T-helper 2 cell treated with Interferon-gamma antibody and Interleukin-4, amounts not matched to agents 5 μg/mL and 100 μg/mL, for 36 hours (primary cell): ENCODE measurements around the gene PFKP.

ENCODE experiments used
- DNase-seq: peaks from one replicate; pipeline ENCODE4 v3.0.0; 2021; ENCODE audit warnings: low spot score
- H3K27ac Mint-ChIP-seq: one replicate; pipeline ENCODE4 v1.8.0; 2021; ENCODE audit warnings: mild to moderate bottlenecking, mixed read lengths
- H3K27me3 Mint-ChIP-seq: one replicate; pipeline ENCODE4 v1.8.0; 2021; ENCODE audit warnings: low read depth, mixed read lengths
- H3K36me3 Mint-ChIP-seq: one replicate; pipeline ENCODE4 v1.8.0; 2021; ENCODE audit warnings: low read depth, mixed read lengths
- H3K4me1 Mint-ChIP-seq: one replicate; pipeline ENCODE4 v1.8.0; 2021; ENCODE audit warnings: low read depth, mixed read lengths
- H3K4me3 Mint-ChIP-seq: one replicate; pipeline ENCODE4 v1.8.0; 2022; ENCODE audit warnings: mild to moderate bottlenecking, moderate library complexity, mixed read lengths
- H3K9me3 Mint-ChIP-seq: one replicate; pipeline ENCODE4 v1.8.0; 2021; ENCODE audit warnings: mixed read lengths

Gene PFKP

DNA sequence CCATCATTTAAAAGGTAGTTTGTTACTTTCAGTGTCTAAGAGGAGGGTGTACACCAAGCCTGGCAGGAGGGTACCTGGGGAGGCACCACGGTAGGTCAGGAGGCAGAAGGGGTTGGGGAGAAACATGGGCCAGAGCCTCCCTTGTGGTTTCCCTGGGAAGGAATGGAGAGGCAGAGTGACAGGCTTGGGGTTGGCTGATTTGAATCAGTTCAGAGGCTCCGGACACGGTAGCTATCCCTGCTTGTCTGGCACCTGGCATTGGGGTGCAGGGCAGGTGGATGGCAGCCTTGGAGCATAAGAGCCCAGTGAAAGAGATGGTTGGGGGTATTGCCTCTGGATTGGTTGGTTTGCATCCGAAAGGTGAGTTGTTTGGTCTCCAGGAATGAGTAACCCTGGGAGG, 30.2 kb upstream of the PFKP start:
- Mint-ChIP-seq H3K27ac (no peak overlapping the region), H3K4me1 (peaks cover 3% of the 10 kb centered on the region), H3K36me3 (peaks cover 2% of the 10 kb centered on the region), H3K9me3 (peaks cover 16% of the 10 kb centered on the region), H3K27me3 (peaks cover 7% of the 10 kb centered on the region), H3K4me3 (no peak overlapping the region)
- no peak for DNase-seq

- no peak overlapping the region for H3K27ac Mint-ChIP-seq
Measured at GRCh38 chr10:3040069-3040468, 27.3 kb upstream of the PFKP start.

DNA sequence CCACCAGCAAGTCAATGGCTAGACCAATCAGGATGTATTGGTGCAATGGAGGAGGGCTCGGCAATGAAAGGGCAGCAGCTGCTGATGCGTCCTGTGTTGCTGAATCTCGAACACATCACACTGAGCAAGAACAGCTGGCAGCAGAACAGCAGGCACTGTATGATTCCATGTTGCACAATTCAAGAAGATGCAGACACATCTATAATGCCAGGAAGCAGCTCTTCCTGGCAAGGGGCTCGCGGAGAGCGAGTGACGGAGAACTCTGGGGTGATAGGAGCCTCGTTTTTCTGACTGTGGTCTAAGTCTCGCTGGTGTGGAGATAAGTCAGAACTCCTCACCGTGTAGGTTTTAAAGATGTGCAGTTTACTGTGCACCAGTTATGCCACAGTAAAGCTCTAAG, 24.8 kb upstream of the PFKP start:
- no peak overlapping the region for H3K4me3 Mint-ChIP-seq
- H3K9me3 Mint-ChIP-seq = peaks cover 16% of the 10 kb centered on the region
- H3K4me1 Mint-ChIP-seq = peaks cover 2% of the 10 kb centered on the region
- peaks cover 2% of the 10 kb centered on the region for H3K36me3 Mint-ChIP-seq
- no peak overlapping the region for H3K27ac Mint-ChIP-seq
- DNase-seq = no peak
- H3K27me3 Mint-ChIP-seq = peaks cover 7% of the 10 kb centered on the region

More at GRCh38 chr10:3040069-3040468, 27.3 kb upstream of the PFKP start:
- H3K27me3 Mint-ChIP-seq = peaks cover 11% of the 10 kb centered on the region
- DNase-seq = no peak
- peaks cover 5% of the 10 kb centered on the region for H3K4me1 Mint-ChIP-seq
- H3K4me3 Mint-ChIP-seq = no peak overlapping the region
- peaks cover 16% of the 10 kb centered on the region for H3K9me3 Mint-ChIP-seq
- peaks cover 2% of the 10 kb centered on the region for H3K36me3 Mint-ChIP-seq

DNA sequence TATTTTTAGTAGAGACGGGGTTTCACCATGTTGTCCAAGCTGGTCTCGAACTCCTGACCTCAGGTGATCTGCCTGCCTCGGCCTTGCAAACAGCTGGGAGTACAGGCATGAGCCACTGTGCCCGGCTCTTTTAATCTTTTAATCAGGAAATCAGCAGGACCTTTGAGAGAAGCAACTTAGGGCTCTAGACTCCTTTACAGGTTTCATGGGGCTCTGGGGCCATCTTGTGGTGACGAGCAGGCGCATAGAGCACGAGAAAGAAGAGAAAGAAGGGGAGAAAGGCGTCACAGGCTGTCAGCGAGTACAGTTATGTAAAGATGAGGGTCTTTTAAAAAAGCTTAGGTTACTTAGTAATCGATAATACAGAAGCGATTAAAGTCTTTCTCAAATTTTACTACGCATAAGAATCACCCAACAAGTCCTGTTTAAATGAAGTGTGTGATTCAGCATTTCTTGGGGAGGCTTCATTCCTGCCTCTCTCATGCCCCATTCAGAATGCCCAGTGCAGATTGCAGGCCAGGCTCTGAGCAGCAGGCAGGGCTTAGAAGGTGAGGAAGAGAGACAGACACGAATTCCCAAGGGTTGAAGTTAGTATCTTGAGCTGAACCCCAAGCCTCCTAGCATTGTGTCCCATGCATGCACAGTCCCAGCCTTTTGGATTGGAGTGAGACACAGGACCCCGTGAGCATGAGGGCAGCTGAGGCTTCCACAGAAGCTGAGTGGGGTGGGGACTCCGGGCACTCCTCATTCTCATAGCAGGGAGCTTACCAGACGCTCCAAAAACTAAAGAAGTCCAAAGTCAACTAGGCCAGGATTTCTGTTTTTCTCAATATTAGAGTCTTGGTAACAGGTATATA, 23.6 kb upstream of the PFKP start:
- peaks cover 2% of the 10 kb centered on the region for H3K4me1 Mint-ChIP-seq
- peaks cover 7% of the 10 kb centered on the region for H3K27me3 Mint-ChIP-seq
- no peak overlapping the region for H3K27ac Mint-ChIP-seq
- DNase-seq = peak; percentile 22
- H3K9me3 Mint-ChIP-seq = peaks cover 13% of the 10 kb centered on the region
- H3K4me3 Mint-ChIP-seq = no peak overlapping the region
- peaks cover 2% of the 10 kb centered on the region for H3K36me3 Mint-ChIP-seq

DNA sequence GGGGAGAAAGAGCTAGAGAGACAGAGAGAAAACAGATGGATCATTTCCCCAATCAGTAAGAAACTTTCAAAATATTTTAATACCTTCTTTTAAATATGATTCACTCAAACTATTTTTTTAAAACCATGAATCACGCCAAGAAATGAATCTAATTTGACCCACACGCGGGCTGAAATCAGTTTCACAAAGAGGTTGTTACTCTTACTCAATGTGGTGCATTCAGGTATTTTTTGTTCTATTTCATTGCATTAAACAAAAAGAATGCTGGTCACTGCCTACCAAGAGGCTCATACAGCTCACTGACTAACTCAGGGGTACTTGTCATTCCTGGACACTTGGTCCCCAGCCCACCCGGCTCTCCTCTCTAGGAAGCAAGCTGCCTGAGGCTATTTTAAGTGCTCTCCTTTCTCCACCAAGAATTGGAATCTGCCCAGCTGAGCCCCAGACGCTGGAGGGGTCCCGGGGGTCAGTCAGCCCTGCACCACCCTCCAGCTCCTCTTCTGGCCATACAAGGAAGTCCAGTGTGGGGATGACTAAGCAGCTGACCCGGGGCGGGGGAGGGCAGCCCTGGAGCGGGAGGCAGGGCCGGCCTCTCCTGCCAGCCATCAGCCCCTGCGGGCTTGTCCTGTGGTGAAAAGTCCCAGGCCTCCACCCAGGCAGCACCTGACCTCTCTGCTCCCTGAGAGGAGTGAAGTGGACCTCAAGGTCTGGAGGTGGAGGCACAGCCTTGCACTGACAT, 21.7 kb upstream of the PFKP start:
- Mint-ChIP-seq H3K4me1 (peaks cover 2% of the 10 kb centered on the region), H3K27ac (no peak overlapping the region), H3K36me3 (peaks cover 2% of the 10 kb centered on the region), H3K9me3 (peaks cover 7% of the 10 kb centered on the region), H3K27me3 (peaks cover 11% of the 10 kb centered on the region), H3K4me3 (no peak overlapping the region)
- DNase-seq = no peak

DNA sequence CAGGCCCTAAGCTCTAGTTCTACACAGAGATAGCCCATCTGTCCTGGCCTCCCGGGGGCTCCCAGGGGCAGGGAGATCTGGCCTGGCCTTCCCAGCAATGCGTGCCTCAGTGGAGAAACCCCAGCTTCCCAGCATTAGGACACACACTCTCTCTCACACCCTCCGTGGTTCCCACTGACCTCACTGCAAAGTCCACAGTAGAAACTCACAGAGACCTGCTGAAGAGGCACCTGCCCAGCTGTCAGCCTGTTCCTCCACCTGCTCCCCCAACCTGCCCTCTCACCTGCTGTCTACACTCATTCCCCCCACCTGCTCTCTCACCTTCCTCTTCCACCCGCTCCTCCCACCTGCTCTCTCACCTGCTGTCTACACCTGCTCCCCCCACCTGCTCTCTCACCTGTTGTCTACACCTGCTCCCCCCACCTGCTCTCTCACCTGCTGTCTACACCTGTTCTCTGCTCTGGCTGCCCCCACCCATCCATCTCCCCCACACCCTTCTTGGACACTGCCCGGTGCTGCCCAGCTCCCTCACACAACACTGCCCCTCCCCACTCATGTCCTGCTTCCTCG, 21.1 kb upstream of the PFKP start:
- Mint-ChIP-seq H3K27me3 (peaks cover 11% of the 10 kb centered on the region), H3K9me3 (peaks cover 3% of the 10 kb centered on the region), H3K27ac (no peak overlapping the region), H3K4me3 (no peak overlapping the region), H3K4me1 (peaks cover 2% of the 10 kb centered on the region), H3K36me3 (peaks cover 2% of the 10 kb centered on the region)
- no peak for DNase-seq

DNA sequence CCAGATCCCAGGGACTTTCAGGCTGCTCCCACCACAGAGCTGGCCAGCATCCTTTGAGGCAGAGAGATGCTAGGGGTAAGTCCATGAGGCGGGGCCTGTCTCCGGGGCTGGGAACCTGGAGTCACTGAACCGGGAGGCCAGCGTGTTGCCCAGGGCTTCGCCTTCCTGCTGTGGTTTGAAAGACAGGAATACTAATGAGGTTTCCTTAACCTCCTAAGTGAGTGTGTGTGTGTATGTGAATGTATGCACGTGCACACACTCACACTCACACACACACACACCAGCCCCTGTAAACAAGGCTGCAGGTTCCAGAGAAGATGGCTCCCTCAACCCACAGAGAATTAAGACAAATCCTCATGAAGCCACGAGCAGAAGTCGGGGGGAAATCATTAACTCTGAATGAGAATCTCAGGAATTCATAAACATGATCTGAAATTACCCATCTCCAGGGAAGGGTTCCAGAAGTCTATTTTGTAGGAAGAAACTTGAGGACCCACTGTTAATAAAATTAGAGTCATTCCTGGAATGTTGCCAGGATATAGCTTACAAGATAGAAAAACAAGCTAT, 20.3 kb upstream of the PFKP start:
- peaks cover 2% of the 10 kb centered on the region for H3K4me1 Mint-ChIP-seq
- peaks cover 9% of the 10 kb centered on the region for H3K27me3 Mint-ChIP-seq
- no peaks in the 10 kb centered on the region for H3K36me3 Mint-ChIP-seq
- no peak for DNase-seq
- no peak overlapping the region for H3K4me3 Mint-ChIP-seq
- no peak overlapping the region for H3K27ac Mint-ChIP-seq
- H3K9me3 Mint-ChIP-seq = no peaks in the 10 kb centered on the region

DNA sequence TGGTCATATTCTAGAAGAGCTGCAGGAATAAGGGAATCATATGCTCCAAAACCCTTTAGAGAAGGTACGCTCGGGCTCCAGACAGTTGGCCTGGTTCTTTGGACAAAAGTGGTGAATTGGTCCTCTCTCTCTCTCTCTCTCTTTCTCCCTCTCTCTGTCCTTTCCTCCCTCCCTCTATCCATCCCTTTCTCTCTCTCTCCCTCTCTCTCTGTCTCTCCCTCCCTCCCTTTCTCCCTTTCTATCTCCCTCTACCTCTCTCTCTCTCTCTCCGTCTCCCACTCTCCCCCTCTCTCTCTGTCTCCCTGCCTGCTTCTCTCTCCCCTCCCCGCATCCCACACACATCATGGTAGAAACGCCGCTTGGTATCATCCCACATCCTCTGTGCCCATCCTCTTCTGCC, 19.8 kb upstream of the PFKP start:
- Mint-ChIP-seq H3K4me1 (peaks cover 2% of the 10 kb centered on the region), H3K36me3 (no peaks in the 10 kb centered on the region), H3K9me3 (no peaks in the 10 kb centered on the region), H3K27ac (no peak overlapping the region), H3K27me3 (peaks cover 9% of the 10 kb centered on the region), H3K4me3 (no peak overlapping the region)
- no peak for DNase-seq

DNA sequence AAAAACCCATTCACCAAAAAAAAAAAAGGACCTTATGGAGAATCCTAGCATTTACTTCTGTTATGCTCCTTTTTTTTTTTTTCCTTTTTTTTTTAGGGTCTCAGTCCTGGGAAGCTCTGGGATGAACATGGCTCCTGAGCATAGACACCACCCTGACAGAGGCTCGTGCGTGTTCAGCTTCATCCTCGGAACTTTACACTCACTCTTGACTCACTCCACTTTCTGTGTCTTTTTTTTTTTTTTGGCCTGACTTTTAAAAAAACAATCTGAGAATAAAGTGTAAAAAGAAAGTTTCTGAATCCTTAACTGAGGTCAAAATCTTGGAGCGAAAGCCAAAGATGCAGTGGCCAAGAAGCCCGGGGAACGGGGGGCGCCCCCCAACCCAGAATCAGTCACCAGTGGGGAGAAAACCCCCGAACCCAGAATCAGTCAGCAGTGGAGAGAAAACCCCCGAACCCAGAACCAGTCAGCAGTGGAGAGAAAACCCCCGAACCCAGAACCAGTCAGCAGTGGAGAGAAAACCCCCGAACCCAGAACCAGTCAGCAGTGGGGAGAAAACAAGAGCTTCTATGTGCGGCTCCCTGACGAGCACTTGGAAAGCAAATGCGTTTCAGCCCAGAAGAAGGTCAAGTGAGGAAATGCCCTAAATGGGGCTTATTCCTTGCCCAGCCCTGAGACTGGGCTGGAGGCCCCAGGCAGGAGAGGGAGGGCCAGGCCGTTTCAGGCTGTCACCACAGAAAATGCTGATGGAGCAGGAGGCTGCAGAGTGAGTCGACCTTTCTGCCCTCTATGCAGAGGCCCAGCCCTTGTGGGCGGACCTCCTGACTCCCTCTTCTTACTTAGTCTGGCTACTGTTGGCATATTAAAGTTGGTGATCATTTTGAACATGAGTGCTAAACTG, 19.0 kb upstream of the PFKP start:
- Mint-ChIP-seq H3K9me3 (no peaks in the 10 kb centered on the region), H3K27me3 (peaks cover 9% of the 10 kb centered on the region), H3K4me3 (no peak overlapping the region), H3K36me3 (no peaks in the 10 kb centered on the region), H3K4me1 (peaks cover 2% of the 10 kb centered on the region), H3K27ac (no peak overlapping the region)
- DNase-seq = no peak

DNA sequence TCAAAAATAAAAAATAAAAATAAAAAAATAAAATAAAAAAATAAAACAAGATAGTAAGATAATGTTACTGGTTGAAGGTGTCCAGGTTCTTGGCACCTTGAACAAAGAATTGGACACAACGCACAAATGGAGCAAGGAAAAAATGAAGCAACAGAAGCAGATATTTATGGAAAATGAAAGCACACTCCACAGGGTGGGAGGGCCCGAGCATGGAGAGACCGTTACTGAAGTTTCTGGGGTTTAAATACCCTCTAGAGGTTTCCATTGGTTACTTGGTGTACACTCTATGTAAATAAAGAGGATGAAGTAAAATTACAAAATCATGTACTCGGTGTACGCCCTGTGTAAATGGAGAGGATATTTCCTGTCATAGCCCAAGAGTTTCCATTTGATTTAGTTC, 15.7 kb upstream of the PFKP start:
- H3K4me3 Mint-ChIP-seq = no peak overlapping the region
- H3K9me3 Mint-ChIP-seq = no peaks in the 10 kb centered on the region
- no peak overlapping the region for H3K27ac Mint-ChIP-seq
- H3K36me3 Mint-ChIP-seq = no peaks in the 10 kb centered on the region
- H3K4me1 Mint-ChIP-seq = peaks cover 5% of the 10 kb centered on the region
- H3K27me3 Mint-ChIP-seq = peaks cover 24% of the 10 kb centered on the region
- DNase-seq = no peak

DNA sequence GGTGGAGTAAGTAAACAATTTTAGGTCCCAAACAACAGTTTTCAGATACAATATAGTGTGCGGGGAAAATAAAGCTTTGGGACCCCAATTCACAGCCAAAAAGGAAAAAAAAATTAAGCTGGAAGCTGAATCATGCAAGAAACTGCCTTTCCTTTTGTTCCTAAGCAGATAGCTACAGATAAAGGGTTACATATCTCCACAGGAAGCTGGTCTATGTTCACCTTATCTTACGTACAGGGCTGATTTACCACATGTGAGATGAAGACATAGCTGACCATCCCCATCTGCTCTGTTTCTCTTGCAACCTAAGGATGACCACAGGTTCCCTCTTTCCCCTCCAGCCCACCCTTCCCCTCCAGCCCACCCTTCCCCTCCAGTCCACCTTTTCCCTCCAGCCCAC, 14.2 kb upstream of the PFKP start:
- Mint-ChIP-seq H3K27ac (no peak overlapping the region), H3K4me1 (peaks cover 7% of the 10 kb centered on the region), H3K9me3 (no peaks in the 10 kb centered on the region), H3K4me3 (no peak overlapping the region), H3K27me3 (peaks cover 37% of the 10 kb centered on the region), H3K36me3 (no peaks in the 10 kb centered on the region)
- no peak for DNase-seq

GRCh38 chr10:3054183-3054850, 13.0 kb upstream of the PFKP start:
- Mint-ChIP-seq H3K27me3 (peaks cover 44% of the 10 kb centered on the region), H3K9me3 (no peaks in the 10 kb centered on the region), H3K4me3 (no peak overlapping the region)

GRCh38 chr10:3054851-3055199, 12.5 kb upstream of the PFKP start:
- Mint-ChIP-seq H3K27me3 (peaks cover 42% of the 10 kb centered on the region), H3K4me3 (no peak overlapping the region), H3K27ac (no peak overlapping the region), H3K36me3 (no peaks in the 10 kb centered on the region), H3K9me3 (no peaks in the 10 kb centered on the region), H3K4me1 (peaks cover 10% of the 10 kb centered on the region)
- no peak for DNase-seq

More at GRCh38 chr10:3054183-3054850, 13.0 kb upstream of the PFKP start:
- no peak for DNase-seq
- Mint-ChIP-seq H3K27ac (no peak overlapping the region), H3K4me1 (peaks cover 10% of the 10 kb centered on the region), H3K36me3 (no peaks in the 10 kb centered on the region)
